Measurements from ENCODE around the gene FRMD8. TPM values are rescaled to one million over a fixed set of nuclear protein-coding genes. Genes with fewer than 3 reads are reported as not detected.
A peak's percentile ranks its signal among the peaks of the same experiment; 100 is the strongest.

The FRMD8 gene
- total RNA-seq, 1 donor from 2014 or later: 21.9 TPM

- no peak for TF ChIP-seq CTCF (IDR thresholded peaks at IDR 0.05; ENCODE audit: insufficient read depth, low read length, severe bottlenecking)
- H3K27me3 ChIP-seq (ENCODE audit: control insufficient read depth, insufficient read depth, low read length): no peaks in the 10 kb centered on the region
- FAIRE-seq (no peak), DNase-seq (ENCODE audit: low read depth) (peak; percentile 2)
- H3K4me3 ChIP-seq (ENCODE audit: low read depth, low read length): no peak overlapping the region
- H3K36me3 ChIP-seq (ENCODE audit: control insufficient read depth, insufficient read depth, low read length): peaks cover 16% of the 10 kb centered on the region
Observed at GRCh38 chr11:65414776-65415498, 28.5 kb downstream of the FRMD8 start.

GRCh38 chr11:65415499-65416340, 29.3 kb downstream of the FRMD8 start:
- peaks cover 15% of the 10 kb centered on the region for H3K36me3 ChIP-seq (ENCODE audit: control insufficient read depth, insufficient read depth, low read length)
- DNase-seq (ENCODE audit: low read depth) (no peak), FAIRE-seq (no peak)
- H3K4me3 ChIP-seq (ENCODE audit: low read depth, low read length): no peak overlapping the region
- H3K27me3 ChIP-seq (ENCODE audit: control insufficient read depth, insufficient read depth, low read length): no peaks in the 10 kb centered on the region
- TF ChIP-seq CTCF (IDR thresholded peaks at IDR 0.05; ENCODE audit: insufficient read depth, low read length, severe bottlenecking): no peak

DNA sequence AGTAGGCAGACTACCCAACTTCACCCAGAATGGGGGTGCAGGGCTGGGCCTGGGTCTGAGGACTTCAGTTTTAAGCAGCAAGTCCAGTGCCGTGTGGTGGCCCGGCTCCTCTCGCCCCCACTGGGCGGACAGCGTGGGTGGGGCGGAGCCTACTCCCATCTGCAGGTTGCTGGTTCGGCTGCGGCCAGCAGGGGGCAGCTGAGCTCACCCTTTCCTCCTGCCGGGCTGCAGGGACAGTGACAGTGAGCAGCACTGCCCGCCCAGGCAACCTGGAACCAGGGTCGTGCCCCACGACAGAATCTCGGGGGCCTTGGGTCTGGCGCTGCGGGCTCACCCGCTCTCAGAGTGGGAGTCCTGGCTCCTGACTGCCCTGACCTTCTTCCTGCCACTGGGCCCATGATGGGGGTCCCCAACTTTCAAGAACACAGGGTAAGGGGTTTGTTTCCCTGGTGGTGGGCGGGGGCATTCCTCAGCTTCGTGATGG, 29.9 kb downstream of the FRMD8 start:
- TF ChIP-seq CTCF (IDR thresholded peaks at IDR 0.05; ENCODE audit: insufficient read depth, low read length, severe bottlenecking): peak; percentile 98
- Histone ChIP-seq H3K36me3 (ENCODE audit: control insufficient read depth, insufficient read depth, low read length) (peaks cover 9% of the 10 kb centered on the region), H3K27me3 (ENCODE audit: control insufficient read depth, insufficient read depth, low read length) (no peaks in the 10 kb centered on the region), H3K4me3 (ENCODE audit: low read depth, low read length) (peak overlapping the region; percentile 16)
- FAIRE-seq (no peak), DNase-seq (ENCODE audit: low read depth) (peak; percentile 66)

- TF ChIP-seq CTCF (IDR thresholded peaks at IDR 0.05; ENCODE audit: insufficient read depth, low read length, severe bottlenecking): no peak
- FAIRE-seq: no peak
- Histone ChIP-seq H3K4me3 (ENCODE audit: low read depth, low read length) (peak overlapping the region; percentile 16), H3K27me3 (ENCODE audit: control insufficient read depth, insufficient read depth, low read length) (no peaks in the 10 kb centered on the region), H3K36me3 (ENCODE audit: control insufficient read depth, insufficient read depth, low read length) (peaks cover 3% of the 10 kb centered on the region)
- peak; percentile 8 for DNase-seq (ENCODE audit: low read depth)
Observed at GRCh38 chr11:65416841-65417701, 30.6 kb downstream of the FRMD8 start.

GRCh38 chr11:65417702-65418430, 31.4 kb downstream of the FRMD8 start:
- no peak for FAIRE-seq
- no peak for TF ChIP-seq CTCF (IDR thresholded peaks at IDR 0.05; ENCODE audit: insufficient read depth, low read length, severe bottlenecking)
- Histone ChIP-seq H3K36me3 (ENCODE audit: control insufficient read depth, insufficient read depth, low read length) (peaks cover 3% of the 10 kb centered on the region), H3K27me3 (ENCODE audit: control insufficient read depth, insufficient read depth, low read length) (no peaks in the 10 kb centered on the region), H3K4me3 (ENCODE audit: low read depth, low read length) (no peak overlapping the region)
- DNase-seq (ENCODE audit: low read depth): peak; percentile 2

All from bronchial epithelial cell (primary cell).